NCI-H1417 (cell line): ENCODE data around the gene DGKZ.

Experiments used
- DNase-seq, 3 experiments: peaks; one replicate each; lab custom pipeline; 2025; lab: John Stamatoyannopoulos, UW

The DGKZ gene

DNA sequence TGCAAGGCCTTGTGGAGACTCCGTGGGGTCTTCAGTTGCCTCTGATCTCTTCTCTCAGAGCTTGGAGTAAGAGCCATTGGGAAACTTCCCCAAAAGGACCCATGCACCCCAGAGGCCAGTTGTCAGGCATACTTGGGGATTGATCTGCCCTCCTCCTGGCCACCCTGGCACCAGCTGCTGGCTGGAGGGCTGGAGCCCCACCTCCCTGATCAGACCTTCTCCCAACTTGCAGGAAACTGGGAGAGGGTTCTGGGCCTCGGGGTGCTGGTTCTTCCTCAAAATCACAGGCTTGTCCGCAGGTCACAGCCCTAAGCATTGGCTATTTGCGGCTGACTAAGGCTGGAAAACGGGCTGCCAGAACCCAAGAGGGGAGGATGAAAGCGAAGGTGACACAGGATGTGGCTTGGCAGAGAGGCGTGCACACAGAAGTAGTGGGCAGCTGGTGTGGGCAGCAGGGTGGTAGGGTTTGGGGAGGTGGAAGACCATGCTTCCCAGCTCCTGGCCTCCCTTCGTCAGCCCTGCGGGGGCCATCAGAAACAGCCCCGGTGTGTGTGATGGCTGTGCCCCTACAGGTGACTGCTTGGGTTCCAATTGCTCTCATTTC, 1.3 kb upstream of the DGKZ start:
- DNase-seq = no peak

- DNase-seq = peak in 2 of 3 experiments; percentile 41 to 57
Observed at GRCh38 chr11:46347637-46348311, 511 bp downstream of the DGKZ start.

DNA sequence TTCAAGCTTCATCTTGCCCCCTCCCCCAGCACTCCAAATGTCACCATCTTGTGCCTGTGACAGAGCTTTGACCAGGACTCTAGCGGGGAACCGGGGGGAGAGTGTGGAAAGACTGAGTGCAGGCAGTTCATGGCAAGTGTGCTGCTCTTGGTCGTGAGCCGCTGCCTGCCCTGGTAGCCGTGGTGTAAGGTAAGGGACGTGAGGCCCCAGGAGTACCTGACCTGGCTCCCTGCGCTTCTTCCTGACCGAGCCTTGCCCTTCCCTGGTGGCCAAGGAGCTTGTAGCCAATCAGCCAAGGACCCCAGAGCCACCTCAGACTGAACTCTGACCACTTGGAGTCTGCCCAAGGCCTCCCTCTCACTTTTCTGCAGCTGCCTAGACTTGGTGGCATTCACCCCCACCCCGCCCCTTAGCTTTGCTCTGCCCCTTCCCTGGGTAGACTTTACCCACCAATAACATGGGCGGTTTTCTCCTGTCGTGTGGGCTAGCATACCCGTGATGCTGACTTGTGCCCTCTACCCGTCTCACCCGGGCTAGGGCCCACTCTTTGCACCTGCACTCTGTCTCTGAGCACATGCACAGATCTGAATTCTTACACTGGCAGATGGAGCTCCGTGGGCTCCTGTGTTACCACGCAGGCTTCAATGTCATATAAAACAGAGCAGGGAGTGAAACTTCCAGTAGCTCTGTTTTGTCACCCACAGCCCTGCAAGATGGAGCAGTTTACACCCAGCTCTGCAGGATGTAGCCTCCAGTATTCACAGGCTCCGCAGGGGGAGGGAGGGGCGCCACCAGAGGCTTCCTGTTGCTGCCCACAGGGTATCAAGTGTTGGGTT, 1.5 kb downstream of the DGKZ start:
- peak in 1 of 3 experiments; percentile 21 for DNase-seq

GRCh38 chr11:46350695-46351094, 3.4 kb downstream of the DGKZ start:
- no peak for DNase-seq

GRCh38 chr11:46351148-46351547, 3.9 kb downstream of the DGKZ start:
- DNase-seq = no peak

GRCh38 chr11:46351606-46352005, 4.3 kb downstream of the DGKZ start:
- DNase-seq = no peak

DNA sequence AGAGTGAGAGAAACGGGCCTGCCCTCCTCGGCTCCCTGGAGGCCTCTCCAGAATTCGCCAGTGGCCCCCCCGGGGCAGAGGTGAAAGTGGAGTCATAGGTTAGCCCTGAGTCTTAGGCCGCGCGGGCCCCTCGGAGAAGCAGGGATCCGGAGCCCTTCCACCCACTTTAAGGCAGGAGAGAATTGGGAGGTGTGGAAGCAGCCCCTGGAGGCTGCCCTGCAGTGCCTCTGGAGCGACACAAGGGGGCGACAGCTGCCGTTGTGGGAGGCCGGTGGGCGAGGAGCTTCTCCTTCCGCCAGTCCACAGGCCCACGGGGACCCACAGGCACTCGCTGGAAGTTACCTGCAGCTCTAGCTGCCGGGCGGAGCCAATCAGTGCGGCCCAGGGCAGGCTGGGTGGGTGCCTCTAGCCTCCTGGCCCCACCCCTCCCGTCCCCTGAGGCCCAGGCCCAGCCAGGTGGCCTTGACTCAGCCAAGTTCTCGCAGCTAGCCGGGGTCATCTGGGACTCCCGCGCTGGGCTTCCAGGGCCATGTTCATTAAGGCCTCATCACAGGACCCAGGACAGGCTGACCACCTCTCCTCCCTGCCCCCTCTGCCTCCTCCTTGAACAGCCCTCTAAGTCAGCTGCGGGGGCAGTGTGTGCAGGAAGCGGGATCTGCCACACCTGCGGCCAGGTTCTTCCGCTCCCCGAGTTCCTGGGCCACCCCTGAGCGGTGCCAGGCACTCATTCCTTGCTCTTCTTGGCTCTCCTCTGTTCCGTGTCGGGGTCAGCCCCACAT, 5.0 kb downstream of the DGKZ start:
- DNase-seq = peak in 1 of 3 experiments; percentile 44

DNA sequence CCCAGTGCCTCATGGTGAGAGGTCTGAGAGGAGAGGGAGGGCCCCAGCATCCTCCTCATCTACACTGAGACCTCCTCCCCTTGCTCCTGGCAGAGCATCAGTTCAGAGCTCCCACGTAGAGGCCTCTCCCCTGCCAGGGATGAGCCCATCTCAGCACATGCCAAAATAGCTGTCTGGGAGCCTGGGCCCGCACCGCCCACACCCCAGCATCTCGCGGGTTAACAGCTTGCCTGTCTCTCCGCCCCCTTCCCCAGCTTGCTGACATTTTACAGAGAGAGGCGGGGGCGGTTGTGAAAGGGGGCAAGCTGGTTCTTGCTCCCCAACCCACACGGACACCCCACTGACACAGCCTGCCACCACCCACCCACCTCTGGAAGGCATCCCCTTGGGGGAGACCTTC, 6.4 kb downstream of the DGKZ start:
- DNase-seq = no peak

GRCh38 chr11:46356924-46357482, 9.7 kb downstream of the DGKZ start:
- no peak for DNase-seq

GRCh38 chr11:46357483-46357936, 10.2 kb downstream of the DGKZ start:
- peak in 2 of 3 experiments; percentile 66 to 78 for DNase-seq

DNA sequence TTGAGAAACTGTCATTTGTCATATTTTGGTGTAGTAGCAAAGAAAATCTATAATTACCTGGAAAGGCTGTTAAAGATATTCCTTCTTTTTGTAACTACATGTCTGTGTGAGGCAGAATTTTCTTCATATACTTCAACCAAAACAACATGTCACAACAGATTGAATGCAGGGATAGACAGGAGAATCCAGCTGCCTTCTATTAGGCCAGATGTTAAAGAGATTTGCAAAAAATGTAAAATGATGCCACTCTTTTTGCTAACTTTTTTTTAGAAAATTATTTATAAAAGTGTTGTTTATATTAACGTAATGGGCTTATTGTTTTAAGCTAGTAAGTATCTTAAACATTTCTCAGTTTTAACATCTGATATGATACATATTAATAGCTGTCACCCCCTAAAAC, 12.7 kb downstream of the DGKZ start:
- no peak for DNase-seq

DNA sequence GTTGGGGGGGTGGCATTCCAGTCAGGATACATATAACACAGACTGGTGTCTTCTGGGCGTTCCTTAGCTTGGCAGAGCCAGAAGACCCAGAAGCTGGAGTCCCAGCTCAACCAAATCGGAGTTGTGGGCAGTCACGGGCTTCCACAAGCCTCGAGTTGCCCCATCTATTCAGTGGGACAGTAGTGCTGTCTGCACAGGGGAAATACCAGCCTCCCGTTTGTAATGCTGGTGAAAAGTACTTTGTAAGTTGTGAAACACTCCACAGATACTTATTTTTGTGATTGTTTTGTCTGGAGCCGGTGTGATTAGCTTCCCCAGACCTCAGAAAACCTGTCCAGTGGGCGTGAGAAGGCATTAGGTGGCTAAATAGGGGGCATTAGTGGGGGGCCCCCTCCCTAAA, 13.6 kb downstream of the DGKZ start:
- no peak for DNase-seq

DNA sequence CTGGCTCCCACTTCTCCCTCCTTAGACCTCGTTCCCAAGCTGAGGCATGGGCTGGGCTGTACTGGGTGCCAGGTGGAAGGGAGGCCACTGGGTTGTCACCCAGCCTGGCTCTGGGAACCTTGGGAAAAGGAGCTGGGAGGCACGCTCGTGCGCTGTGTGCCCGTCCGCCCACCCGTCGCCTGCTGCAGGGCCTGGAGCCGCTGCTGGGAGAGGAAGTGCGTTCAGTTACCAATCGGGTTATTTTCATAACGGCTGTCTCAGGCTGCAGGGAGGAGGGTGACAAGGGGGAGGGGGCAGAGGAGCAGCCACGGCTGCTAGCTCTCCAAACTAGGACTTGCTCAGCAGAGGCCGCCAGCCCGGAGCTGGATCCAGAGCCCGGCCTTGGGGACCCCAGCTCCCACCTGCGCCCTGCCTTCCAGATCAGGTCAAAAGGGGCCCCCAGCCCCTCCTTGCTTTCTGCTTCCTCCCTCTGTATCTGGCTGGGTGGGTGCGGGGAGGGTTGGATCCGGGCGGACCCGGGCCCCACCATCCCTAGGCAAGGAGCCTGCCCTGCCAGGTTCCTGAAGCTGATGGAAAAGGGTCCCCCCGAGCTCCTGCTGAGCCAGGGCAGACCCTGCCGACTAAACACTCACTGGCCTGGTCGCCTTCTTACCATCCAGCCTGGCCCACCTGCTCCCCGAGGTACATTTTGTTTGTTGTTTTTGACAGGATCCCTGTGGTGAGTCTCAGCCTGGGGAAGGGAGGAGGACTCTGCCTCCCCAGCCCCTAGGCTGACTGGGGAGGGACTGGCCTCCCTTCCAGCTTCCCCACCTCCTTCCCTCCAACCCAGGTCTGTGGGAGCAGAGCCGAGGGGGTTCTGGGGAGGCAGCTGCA, 14.3 kb downstream of the DGKZ start:
- peak in 2 of 3 experiments; percentile 79 to 89 for DNase-seq

- DNase-seq = no peak
Observed at GRCh38 chr11:46362156-46363030, 15.1 kb downstream of the DGKZ start.

DNA sequence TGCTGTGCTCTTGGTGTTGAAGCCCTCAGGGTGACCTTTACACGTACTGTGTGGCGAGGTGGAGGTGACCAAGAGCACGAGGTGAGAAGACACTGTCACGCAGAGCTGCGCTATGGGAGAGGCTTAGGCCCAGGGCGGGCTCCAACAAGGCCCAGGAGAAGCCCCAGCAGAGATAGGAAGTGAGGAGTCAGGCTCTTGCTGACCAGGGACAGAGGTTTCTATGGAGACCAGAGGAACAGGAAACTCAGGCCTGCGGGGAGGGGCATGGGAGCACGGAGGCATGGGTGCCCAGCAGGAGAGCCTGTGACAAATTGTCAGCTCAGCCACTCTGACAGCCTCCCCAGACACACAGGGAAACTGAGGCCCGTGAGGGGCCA, 15.8 kb downstream of the DGKZ start:
- peak in 2 of 3 experiments; percentile 68 to 77 for DNase-seq

DNA sequence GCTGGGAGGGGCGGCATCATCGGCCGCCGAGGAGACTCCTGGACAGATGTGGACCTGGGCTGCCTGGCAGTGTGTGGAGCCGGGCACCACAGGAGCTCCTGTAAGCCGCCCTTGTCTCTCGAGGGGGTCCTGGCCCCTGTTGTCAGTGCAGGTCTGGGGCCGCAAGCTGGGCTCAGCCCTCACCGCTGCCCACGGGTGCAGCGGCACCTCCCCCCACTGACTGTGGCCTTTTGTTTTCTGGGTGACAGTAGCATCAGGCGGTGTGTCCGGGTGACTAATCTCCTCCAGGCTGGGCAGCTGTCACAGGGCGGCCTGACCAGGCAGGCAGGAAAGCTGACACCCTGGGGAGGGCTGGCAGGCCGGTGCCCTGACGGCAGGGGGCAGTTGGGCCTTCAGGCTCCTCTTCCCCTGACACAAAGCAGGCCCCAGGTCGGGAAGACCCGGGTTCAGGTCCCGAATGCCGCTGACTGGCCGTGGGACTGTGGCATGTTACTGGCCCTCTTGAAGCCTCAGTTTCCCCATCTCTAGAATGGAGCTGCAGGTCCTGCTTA, 16.3 kb downstream of the DGKZ start:
- peak in 2 of 3 experiments; percentile 68 to 76 for DNase-seq

GRCh38 chr11:46364056-46364455, 16.8 kb downstream of the DGKZ start:
- DNase-seq = no peak

- peak in 1 of 3 experiments; percentile 13 for DNase-seq
Observed at GRCh38 chr11:46364791-46365190, 17.5 kb downstream of the DGKZ start.

DNA sequence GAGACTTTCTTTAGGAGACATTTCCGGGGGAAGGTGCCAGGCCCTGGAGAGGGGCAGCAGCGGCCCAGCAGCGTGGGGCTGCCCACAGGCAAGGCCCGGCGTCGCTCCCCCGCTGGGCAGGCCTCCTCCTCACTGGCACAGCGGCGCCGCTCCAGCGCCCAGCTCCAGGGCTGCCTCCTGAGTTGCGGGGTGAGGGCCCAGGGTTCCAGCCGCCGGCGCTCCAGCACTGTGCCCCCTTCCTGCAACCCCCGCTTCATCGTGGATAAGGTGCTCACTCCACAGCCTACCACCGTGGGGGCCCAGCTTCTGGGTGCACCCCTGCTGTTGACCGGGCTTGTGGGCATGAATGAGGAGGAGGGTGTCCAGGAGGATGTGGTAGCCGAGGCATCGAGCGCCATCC, 19.0 kb downstream of the DGKZ start:
- DNase-seq = no peak
